Measurements from ENCODE around the gene CST9L. TPM values are rescaled to one million over a fixed set of nuclear protein-coding genes. Genes with fewer than 3 reads are reported as not detected.

Gene CST9L
- total RNA-seq, 1 experiment from 2014 or later, result not detected

GRCh38 chr20:23530937-23531567, 37.2 kb downstream of the CST9L start:
- no peaks in the 10 kb centered on the region for H3K4me1 ChIP-seq
- H3K27me3 ChIP-seq (replicated peaks; ENCODE audit: control insufficient read depth, insufficient read depth, low read length), result no peaks in the 10 kb centered on the region
- no TSS peak for BruUV-seq (replicated peaks)
- POLR2A ChIA-PET, result no interaction called here
- TF ChIP-seq CTCF (IDR thresholded peaks at IDR 0.05; ENCODE audit: insufficient read depth in 1 of 2, low read depth in 1 of 2, low read length in 1 of 2, severe bottlenecking in 1 of 2, unreplicated experiment in 1 of 2), result no peak
- intact Hi-C loops (cut with micrococcal nuclease; ENCODE audit: unreplicated experiment), result no loop called here
- Mint-ChIP-seq H3K36me3 (ENCODE audit: insufficient read depth, unreplicated experiment) (no peaks in the 10 kb centered on the region), H3K27me3 (ENCODE audit: insufficient read depth, unreplicated experiment) (peaks cover 6% of the 10 kb centered on the region), H3K4me1 (ENCODE audit: low read depth, unreplicated experiment) (no peaks in the 10 kb centered on the region), H3K27ac (ENCODE audit: unreplicated experiment) (no peak overlapping the region), H3K4me3 (ENCODE audit: unreplicated experiment) (no peak overlapping the region), H3K9me3 (ENCODE audit: unreplicated experiment) (peaks cover 22% of the 10 kb centered on the region)
- CTCF ChIA-PET, result no interaction called here
- no peak for DNase-seq
- H3K4me3 ChIP-seq (ENCODE audit: low read depth, low read length), result no peak overlapping the region
- H3K36me3 ChIP-seq (ENCODE audit: control insufficient read depth, insufficient read depth, low read length), result no peaks in the 10 kb centered on the region
- peaks cover 10% of the 10 kb centered on the region; the same call in 1 of the 2 replicates for H3K9me3 ChIP-seq

GRCh38 chr20:23528867-23529431, 39.3 kb downstream of the CST9L start:
- TF ChIP-seq CTCF (IDR thresholded peaks at IDR 0.05; ENCODE audit: insufficient read depth in 1 of 2, low read depth in 1 of 2, low read length in 1 of 2, severe bottlenecking in 1 of 2, unreplicated experiment in 1 of 2), result no peak
- ChIA-PET POLR2A (no interaction called here), CTCF (no interaction called here)
- no peak overlapping the region for H3K4me3 ChIP-seq (ENCODE audit: low read depth, low read length)
- no TSS peak for BruUV-seq (replicated peaks)
- H3K27ac Mint-ChIP-seq (ENCODE audit: unreplicated experiment), result no peak overlapping the region
- no peaks in the 10 kb centered on the region for H3K27me3 ChIP-seq (replicated peaks; ENCODE audit: control insufficient read depth, insufficient read depth, low read length)
- H3K4me1 ChIP-seq, result no peaks in the 10 kb centered on the region
- DNase-seq, result no peak
- no peaks in the 10 kb centered on the region for H3K36me3 Mint-ChIP-seq (ENCODE audit: insufficient read depth, unreplicated experiment)
- peaks cover 10% of the 10 kb centered on the region; the same call in 1 of the 2 replicates for H3K9me3 ChIP-seq
- H3K27me3 Mint-ChIP-seq (ENCODE audit: insufficient read depth, unreplicated experiment), result peaks cover 10% of the 10 kb centered on the region
- H3K4me3 Mint-ChIP-seq (ENCODE audit: unreplicated experiment), result no peak overlapping the region
- H3K4me1 Mint-ChIP-seq (ENCODE audit: low read depth, unreplicated experiment), result no peaks in the 10 kb centered on the region
- intact Hi-C loops (cut with micrococcal nuclease; ENCODE audit: unreplicated experiment), result no loop called here
- peaks cover 22% of the 10 kb centered on the region for H3K9me3 Mint-ChIP-seq (ENCODE audit: unreplicated experiment)
- no peaks in the 10 kb centered on the region for H3K36me3 ChIP-seq (ENCODE audit: control insufficient read depth, insufficient read depth, low read length)

GRCh38 chr20:23526850-23527249, 41.4 kb downstream of the CST9L start:
- BruUV-seq (replicated peaks), result no TSS peak
- Histone ChIP-seq H3K4me3 (ENCODE audit: low read depth, low read length) (no peak overlapping the region), H3K4me1 (no peaks in the 10 kb centered on the region), H3K9me3 (peaks cover 10% of the 10 kb centered on the region; the same call in 1 of the 2 replicates), H3K36me3 (ENCODE audit: control insufficient read depth, insufficient read depth, low read length) (no peaks in the 10 kb centered on the region), H3K27me3 (replicated peaks; ENCODE audit: control insufficient read depth, insufficient read depth, low read length) (no peaks in the 10 kb centered on the region)
- Mint-ChIP-seq H3K36me3 (ENCODE audit: insufficient read depth, unreplicated experiment) (no peaks in the 10 kb centered on the region), H3K27me3 (ENCODE audit: insufficient read depth, unreplicated experiment) (peaks cover 14% of the 10 kb centered on the region), H3K4me3 (ENCODE audit: unreplicated experiment) (no peak overlapping the region), H3K4me1 (ENCODE audit: low read depth, unreplicated experiment) (no peaks in the 10 kb centered on the region), H3K9me3 (ENCODE audit: unreplicated experiment) (peaks cover 22% of the 10 kb centered on the region), H3K27ac (ENCODE audit: unreplicated experiment) (no peak overlapping the region)
- ChIA-PET CTCF (no interaction called here), POLR2A (no interaction called here)
- no peak for DNase-seq
- no peak for TF ChIP-seq CTCF (IDR thresholded peaks at IDR 0.05; ENCODE audit: insufficient read depth in 1 of 2, low read depth in 1 of 2, low read length in 1 of 2, severe bottlenecking in 1 of 2, unreplicated experiment in 1 of 2)
- intact Hi-C loops (cut with micrococcal nuclease; ENCODE audit: unreplicated experiment), result no loop called here

Measured in Caco-2 (cell line).